ENCODE measurements around the gene LRWD1. TPM values are rescaled to one million over a fixed set of nuclear protein-coding genes. Genes with fewer than 3 reads are reported as not detected.

LRWD1 gene
- total and polyA plus RNA-seq, 9 of the 15 experiments (the other 6 are each of a cell fraction or from before 2014, with no cell fraction given): 0.61 to 66.0 (median 33.2) TPM

- no peak for TF ChIP-seq ZFP30 (CRISPR knock-in tag; IDR thresholded peaks at IDR 0.05; ENCODE audit: borderline replicate concordance)
- no peak for TF ChIP-seq MTA2 (IDR thresholded peaks at IDR 0.05; ENCODE audit: low read depth)
- no peak for TF ChIP-seq RBM34 (IDR thresholded peaks at IDR 0.05; ENCODE audit: borderline replicate concordance, insufficient read depth, low read length)
- TF ChIP-seq YBX1 (IDR thresholded peaks at IDR 0.05): no peak
- no peak for TF ChIP-seq SNAPC5 (CRISPR knock-in tag; IDR thresholded peaks at IDR 0.05)
- TF ChIP-seq SMARCA4 (IDR thresholded peaks at IDR 0.05): peak; percentile 66
- TF ChIP-seq TFE3 (CRISPR knock-in tag; IDR thresholded peaks at IDR 0.05): no peak
- no peak for TF ChIP-seq RBM15 (IDR thresholded peaks at IDR 0.05; ENCODE audit: insufficient read depth, low read length)
- no peak for TF ChIP-seq E2F4 (CRISPR knock-in tag; IDR thresholded peaks at IDR 0.05; ENCODE audit: low read depth)
- peak; percentile 39; the same call in 1 of the 2 replicates for TF ChIP-seq TCF3 (CRISPR knock-in tag; IDR thresholded peaks at IDR 0.05)
- TF ChIP-seq GTF2B (IDR thresholded peaks at IDR 0.05; ENCODE audit: extremely low read depth, insufficient read length): no peak
- no peak for TF ChIP-seq TAF9B (IDR thresholded peaks at IDR 0.05; ENCODE audit: partially characterized antibody)
- no peak for TF ChIP-seq ZNF57 (CRISPR knock-in tag; IDR thresholded peaks at IDR 0.05)
- no peak for TF ChIP-seq SREBF2 (CRISPR knock-in tag; IDR thresholded peaks at IDR 0.05)
- no peak for TF ChIP-seq CHD4 (IDR thresholded peaks at IDR 0.05; ENCODE audit: insufficient read depth, insufficient replicate concordance, low read depth, low read length, poor library complexity, severe bottlenecking)
- TF ChIP-seq CBFA2T3 (IDR thresholded peaks at IDR 0.05): peak; percentile 58; the same call in 1 of the 2 replicates
Measured at GRCh38 chr7:102444961-102445673, 19.7 kb upstream of the LRWD1 start (continued).

Data from K562 (cell line).